RWPE2 (cell line): ENCODE measurements around the gene MBD3L4.

Experiments
- ATAC-seq: fragments of 200-7000 bp; cut with Tn5 transposase; 3 replicates; pipeline ENCODE4 v1.9.1; 2021; ENCODE audit warnings: low read depth
- DNase-seq: peaks from one replicate; pipeline ENCODE4 v3.0.0-alpha.2; 2020; ENCODE audit warnings: low spot score
- H3K27ac ChIP-seq: fragments of 450-650 bp; 2 replicates; pipeline ENCODE4 v1.5.1; 2017; ENCODE audit warnings: mild to moderate bottlenecking; ENCODE audit not compliant: poor library complexity, severe bottlenecking
- H3K27me3 ChIP-seq: fragments of 250-450 bp; sonication (Bioruptor Pico); 2 replicates; pipeline ENCODE4 v1.5.1; 2021; ENCODE audit warnings: mild to moderate bottlenecking, moderate library complexity; ENCODE audit not compliant: insufficient read depth, poor library complexity, severe bottlenecking
- H3K36me3 ChIP-seq: fragments of 250-450 bp; sonication (Bioruptor Pico); 2 replicates; pipeline ENCODE4 v1.5.1; 2020; ENCODE audit warnings: low read depth, mild to moderate bottlenecking, moderate library complexity
- H3K4me1 ChIP-seq: fragments of 250-450 bp; sonication (Bioruptor Pico); 2 replicates; pipeline ENCODE4 v1.5.1; 2021; ENCODE audit warnings: mild to moderate bottlenecking, moderate library complexity; ENCODE audit not compliant: insufficient read depth, poor library complexity, severe bottlenecking
- H3K4me3 ChIP-seq: fragments of 250-450 bp; sonication (Bioruptor Pico); 2 replicates; pipeline ENCODE4 v1.5.1; 2021; ENCODE audit warnings: mild to moderate bottlenecking, moderate library complexity; ENCODE audit not compliant: severe bottlenecking
- H3K9me3 ChIP-seq: fragments of 250-450 bp; sonication (Bioruptor Pico); 2 replicates; pipeline ENCODE4 v1.5.1; 2021; ENCODE audit warnings: mild to moderate bottlenecking, moderate library complexity; ENCODE audit not compliant: severe bottlenecking
- TF ChIP-seq, protein P1 (sequence below): fragments of 450-650 bp; IDR thresholded peaks from one replicate; pipeline ENCODE4 v1.5.1; 2017; ENCODE audit warnings: mild to moderate bottlenecking, moderate library complexity; ENCODE audit not compliant: poor library complexity, severe bottlenecking

The MBD3L4 gene

DNA sequence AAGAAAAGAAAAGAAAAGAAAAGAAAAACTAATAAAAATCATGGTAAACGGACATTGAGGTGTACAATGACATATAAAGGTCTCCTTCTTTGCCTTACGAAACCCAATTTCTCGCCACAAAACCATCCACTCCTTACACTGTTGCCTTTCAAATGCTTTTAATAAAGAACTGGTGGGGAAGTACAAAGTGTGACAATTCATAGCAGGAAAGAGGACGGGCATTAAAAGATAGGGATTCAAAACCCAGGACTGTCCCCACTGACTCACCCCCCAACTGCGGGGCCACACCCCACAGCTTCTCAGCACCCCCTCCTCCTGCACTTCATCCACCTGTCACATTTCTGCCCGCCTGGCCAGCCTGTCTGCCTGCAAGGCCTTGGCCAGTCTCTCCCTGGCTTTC is 21.2 kb downstream of the MBD3L4 start:
- Histone ChIP-seq H3K27me3 (no peaks in the 10 kb centered on the region), H3K4me3 (no peak overlapping the region), H3K9me3 (no peaks in the 10 kb centered on the region), H3K36me3 (no peaks in the 10 kb centered on the region), H3K27ac (no peak overlapping the region), H3K4me1 (no peaks in the 10 kb centered on the region)
- ATAC-seq = no peak
- TF ChIP-seq, protein P1, sequence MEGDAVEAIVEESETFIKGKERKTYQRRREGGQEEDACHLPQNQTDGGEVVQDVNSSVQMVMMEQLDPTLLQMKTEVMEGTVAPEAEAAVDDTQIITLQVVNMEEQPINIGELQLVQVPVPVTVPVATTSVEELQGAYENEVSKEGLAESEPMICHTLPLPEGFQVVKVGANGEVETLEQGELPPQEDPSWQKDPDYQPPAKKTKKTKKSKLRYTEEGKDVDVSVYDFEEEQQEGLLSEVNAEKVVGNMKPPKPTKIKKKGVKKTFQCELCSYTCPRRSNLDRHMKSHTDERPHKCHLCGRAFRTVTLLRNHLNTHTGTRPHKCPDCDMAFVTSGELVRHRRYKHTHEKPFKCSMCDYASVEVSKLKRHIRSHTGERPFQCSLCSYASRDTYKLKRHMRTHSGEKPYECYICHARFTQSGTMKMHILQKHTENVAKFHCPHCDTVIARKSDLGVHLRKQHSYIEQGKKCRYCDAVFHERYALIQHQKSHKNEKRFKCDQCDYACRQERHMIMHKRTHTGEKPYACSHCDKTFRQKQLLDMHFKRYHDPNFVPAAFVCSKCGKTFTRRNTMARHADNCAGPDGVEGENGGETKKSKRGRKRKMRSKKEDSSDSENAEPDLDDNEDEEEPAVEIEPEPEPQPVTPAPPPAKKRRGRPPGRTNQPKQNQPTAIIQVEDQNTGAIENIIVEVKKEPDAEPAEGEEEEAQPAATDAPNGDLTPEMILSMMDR = no peak
- no peak for DNase-seq

DNA sequence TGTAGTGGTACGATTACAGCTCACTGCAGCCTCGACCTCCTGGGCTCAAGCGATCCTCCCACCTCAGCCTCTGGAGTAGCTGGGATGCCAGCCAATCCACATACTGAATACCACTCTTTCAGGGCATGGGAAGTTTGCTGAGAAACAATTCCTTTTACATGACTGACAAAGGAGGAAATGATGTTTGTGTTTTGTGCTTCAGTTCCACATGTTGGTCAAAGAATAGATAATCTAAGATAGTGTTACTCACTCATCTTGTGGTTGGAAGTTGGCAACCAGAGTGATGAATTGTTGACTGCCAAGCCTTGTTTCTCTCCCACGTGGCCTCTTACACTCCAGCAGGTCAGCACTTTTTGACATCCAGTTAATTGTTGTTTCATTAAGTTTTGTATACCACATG is 26.3 kb downstream of the MBD3L4 start:
- DNase-seq (no peak), ATAC-seq (peak; percentile 57)
- H3K27me3 ChIP-seq = no peaks in the 10 kb centered on the region
- H3K4me1 ChIP-seq = no peaks in the 10 kb centered on the region
- H3K36me3 ChIP-seq = no peaks in the 10 kb centered on the region
- H3K27ac ChIP-seq = no peak overlapping the region
- no peaks in the 10 kb centered on the region for H3K9me3 ChIP-seq
- H3K4me3 ChIP-seq = no peak overlapping the region
- TF ChIP-seq, protein P1 = no peak

DNA sequence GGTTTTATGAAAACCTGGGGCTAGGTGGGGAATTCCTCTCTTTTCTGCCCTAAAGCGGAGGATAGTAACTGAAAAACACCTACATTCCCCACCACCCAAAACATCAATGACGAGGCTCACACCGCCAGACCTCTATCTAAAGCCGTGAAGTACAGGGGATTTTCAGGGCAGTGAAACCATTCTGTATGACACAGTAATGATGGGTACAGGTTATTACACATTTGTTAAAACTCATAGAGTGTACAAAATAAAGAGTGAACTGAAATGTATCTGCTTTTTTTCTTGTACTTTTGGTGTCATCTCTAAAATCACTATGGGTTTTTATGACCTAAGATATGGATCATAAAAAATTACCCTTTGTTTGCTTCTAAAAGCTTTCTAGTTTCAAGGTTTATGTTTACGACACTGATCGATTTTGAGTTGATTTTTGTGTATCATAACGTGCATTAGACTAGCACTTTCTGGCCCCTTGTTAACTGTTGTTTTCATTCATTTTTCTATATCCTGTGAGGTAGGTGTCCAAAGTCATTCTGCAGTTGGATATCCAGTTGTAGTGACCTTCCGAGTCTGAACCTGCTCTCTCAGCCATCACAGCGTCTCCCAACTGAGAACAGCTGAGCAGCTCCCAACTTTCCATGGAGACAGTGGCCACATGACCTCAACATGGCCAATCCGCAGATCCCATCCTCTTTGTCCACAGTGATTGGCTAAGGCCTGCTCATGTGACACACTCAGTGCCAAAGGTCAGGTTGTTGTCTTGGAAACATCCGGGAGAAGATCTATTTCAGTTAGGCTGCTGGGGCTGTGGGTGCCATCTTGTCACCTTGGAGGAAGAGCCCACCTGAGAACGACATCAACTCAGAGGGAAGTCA is 29.0 kb downstream of the MBD3L4 start:
- no peaks in the 10 kb centered on the region for H3K4me1 ChIP-seq
- ATAC-seq = no peak
- no peak for DNase-seq

DNA sequence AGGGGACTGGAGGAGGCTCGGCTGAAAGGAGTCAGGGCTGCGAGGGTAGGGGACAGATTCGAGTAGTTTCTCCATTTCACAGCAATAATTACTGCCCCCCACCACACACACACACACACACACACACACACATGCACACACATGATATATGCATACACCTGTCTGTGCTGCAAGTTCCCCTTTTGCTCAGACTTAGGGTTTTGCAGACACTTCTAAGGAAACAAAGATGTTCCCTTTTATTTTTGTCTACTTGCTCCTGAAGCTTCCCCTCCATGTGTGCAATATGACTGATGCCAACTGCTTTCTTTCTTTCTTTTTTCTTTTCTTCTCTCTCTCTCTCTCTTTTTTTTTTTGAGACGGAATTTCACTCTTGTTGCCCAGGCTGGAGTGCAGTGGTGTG is 32.1 kb downstream of the MBD3L4 start:
- Histone ChIP-seq H3K27me3 (no peaks in the 10 kb centered on the region), H3K4me3 (no peak overlapping the region), H3K9me3 (no peaks in the 10 kb centered on the region), H3K27ac (no peak overlapping the region), H3K36me3 (no peaks in the 10 kb centered on the region), H3K4me1 (no peaks in the 10 kb centered on the region)
- ATAC-seq (no peak), DNase-seq (no peak)
- TF ChIP-seq, protein P1 = no peak

More for the DNA sequence above, 29.0 kb downstream of the MBD3L4 start:
- Histone ChIP-seq H3K4me3 (no peak overlapping the region), H3K9me3 (no peaks in the 10 kb centered on the region), H3K27me3 (no peaks in the 10 kb centered on the region), H3K27ac (no peak overlapping the region), H3K36me3 (no peaks in the 10 kb centered on the region)
- TF ChIP-seq, protein P1 = no peak

DNA sequence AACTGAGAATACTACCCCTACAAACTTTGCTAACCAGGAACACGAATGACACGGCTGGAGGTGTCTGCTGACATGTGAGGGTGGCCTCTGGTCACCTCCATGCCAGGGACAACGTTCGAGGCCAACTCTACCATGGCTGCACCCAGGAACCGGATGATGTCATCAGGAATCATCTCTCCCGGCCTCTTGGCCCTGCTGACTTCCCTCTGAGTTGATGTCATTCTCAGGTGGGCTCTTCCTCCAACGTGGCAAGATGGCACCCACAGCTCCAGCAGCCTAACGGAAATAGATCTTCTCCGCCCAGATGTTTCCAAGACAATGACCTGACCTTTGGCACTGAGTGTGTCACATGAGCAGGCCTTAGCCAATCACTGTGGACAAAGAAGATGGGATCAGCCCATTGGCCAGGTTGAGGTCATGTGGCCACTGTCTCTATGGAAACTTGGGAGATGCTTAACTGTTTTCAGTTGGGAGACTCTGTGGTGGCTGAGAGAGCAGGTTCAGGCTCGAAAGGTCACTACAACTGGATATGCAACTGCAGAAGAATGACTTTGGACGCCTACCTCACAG is 33.8 kb downstream of the MBD3L4 start:
- ATAC-seq (no peak), DNase-seq (no peak)
- H3K4me3 ChIP-seq = no peak overlapping the region
- TF ChIP-seq, protein P1 = no peak
- H3K9me3 ChIP-seq = no peaks in the 10 kb centered on the region
- no peaks in the 10 kb centered on the region for H3K4me1 ChIP-seq
- H3K36me3 ChIP-seq = no peaks in the 10 kb centered on the region
- no peak overlapping the region for H3K27ac ChIP-seq
- no peaks in the 10 kb centered on the region for H3K27me3 ChIP-seq
